ENCODE results near the gene EVC2.
"Not testable (repeated sequence)": the region's sequence is repeated elsewhere in the genome, so short reads cannot be mapped to it uniquely, and the experiment has no call there.

The EVC2 gene

GRCh38 chr4:5629542-5629941 is 78.8 kb downstream of the EVC2 start:
- DNase-seq (ENCODE audit: low spot score in 2 of 2), result no peak
- H3K27me3 Mint-ChIP-seq, result peaks cover 2% of the 10 kb centered on the region
- H3K9me3 Mint-ChIP-seq, result no peaks in the 10 kb centered on the region

DNA sequence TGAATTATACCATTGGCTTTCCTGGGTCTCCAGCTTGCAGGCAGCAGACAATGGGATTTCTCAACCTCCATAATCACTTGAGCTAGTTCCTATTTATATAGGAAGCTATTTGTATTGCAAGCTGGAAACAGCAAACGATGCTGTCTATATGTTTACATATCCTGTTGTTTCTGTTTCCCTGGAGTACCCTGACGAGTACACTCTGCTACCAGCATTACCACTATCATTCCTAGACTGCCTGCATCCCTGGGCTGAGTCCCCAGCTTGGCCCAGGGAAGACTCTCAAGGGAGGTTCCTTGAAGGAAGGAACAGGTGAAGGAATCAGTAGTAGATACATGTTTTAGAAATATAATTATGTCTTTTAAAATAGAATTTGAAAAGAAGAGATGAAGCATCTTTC is 81.4 kb downstream of the EVC2 start:
- H3K4me3 Mint-ChIP-seq, result no peak overlapping the region
- ATAC-seq (ENCODE audit: low read depth) (no peak), DNase-seq (ENCODE audit: low spot score in 2 of 2) (no peak)
- peaks cover 2% of the 10 kb centered on the region for H3K9me3 Mint-ChIP-seq
- no peak overlapping the region for H3K27ac Mint-ChIP-seq
- peaks cover 2% of the 10 kb centered on the region for H3K27me3 Mint-ChIP-seq
- no peaks in the 10 kb centered on the region for H3K4me1 Mint-ChIP-seq
- H3K36me3 Mint-ChIP-seq, result no peaks in the 10 kb centered on the region

More at GRCh38 chr4:5629542-5629941, 78.8 kb downstream of the EVC2 start:
- ATAC-seq (ENCODE audit: low read depth), result no peak
- no peaks in the 10 kb centered on the region for H3K4me1 Mint-ChIP-seq
- no peaks in the 10 kb centered on the region for H3K36me3 Mint-ChIP-seq
- H3K4me3 Mint-ChIP-seq, result no peak overlapping the region
- H3K27ac Mint-ChIP-seq, result no peak overlapping the region

- peaks cover 2% of the 10 kb centered on the region for H3K27me3 Mint-ChIP-seq
- no peak overlapping the region for H3K4me3 Mint-ChIP-seq
- no peaks in the 10 kb centered on the region for H3K36me3 Mint-ChIP-seq
- no peaks in the 10 kb centered on the region for H3K4me1 Mint-ChIP-seq
- peaks cover 2% of the 10 kb centered on the region for H3K9me3 Mint-ChIP-seq
- H3K27ac Mint-ChIP-seq, result no peak overlapping the region
- DNase-seq (ENCODE audit: low spot score in 2 of 2), result no peak
- ATAC-seq (ENCODE audit: low read depth), result no peak
Measured at GRCh38 chr4:5622596-5622995, 85.8 kb downstream of the EVC2 start.

GRCh38 chr4:5619913-5620625 is 88.3 kb downstream of the EVC2 start:
- H3K27ac Mint-ChIP-seq, result no peak overlapping the region
- DNase-seq (ENCODE audit: low spot score in 2 of 2) (no peak), ATAC-seq (ENCODE audit: low read depth) (no peak)
- H3K27me3 Mint-ChIP-seq, result peaks cover 1% of the 10 kb centered on the region
- peaks cover 2% of the 10 kb centered on the region for H3K9me3 Mint-ChIP-seq
- H3K4me1 Mint-ChIP-seq, result no peaks in the 10 kb centered on the region
- no peaks in the 10 kb centered on the region for H3K36me3 Mint-ChIP-seq
- H3K4me3 Mint-ChIP-seq, result no peak overlapping the region

GRCh38 chr4:5618051-5618960 is 90.1 kb downstream of the EVC2 start:
- DNase-seq (ENCODE audit: low spot score in 2 of 2), result no peak
- no peaks in the 10 kb centered on the region for H3K27me3 Mint-ChIP-seq
- no peak overlapping the region for H3K27ac Mint-ChIP-seq
- H3K36me3 Mint-ChIP-seq, result no peaks in the 10 kb centered on the region
- no peaks in the 10 kb centered on the region for H3K9me3 Mint-ChIP-seq
- no peak overlapping the region for H3K4me3 Mint-ChIP-seq
- H3K4me1 Mint-ChIP-seq, result no peaks in the 10 kb centered on the region
- ATAC-seq (ENCODE audit: low read depth), result no peak

DNA sequence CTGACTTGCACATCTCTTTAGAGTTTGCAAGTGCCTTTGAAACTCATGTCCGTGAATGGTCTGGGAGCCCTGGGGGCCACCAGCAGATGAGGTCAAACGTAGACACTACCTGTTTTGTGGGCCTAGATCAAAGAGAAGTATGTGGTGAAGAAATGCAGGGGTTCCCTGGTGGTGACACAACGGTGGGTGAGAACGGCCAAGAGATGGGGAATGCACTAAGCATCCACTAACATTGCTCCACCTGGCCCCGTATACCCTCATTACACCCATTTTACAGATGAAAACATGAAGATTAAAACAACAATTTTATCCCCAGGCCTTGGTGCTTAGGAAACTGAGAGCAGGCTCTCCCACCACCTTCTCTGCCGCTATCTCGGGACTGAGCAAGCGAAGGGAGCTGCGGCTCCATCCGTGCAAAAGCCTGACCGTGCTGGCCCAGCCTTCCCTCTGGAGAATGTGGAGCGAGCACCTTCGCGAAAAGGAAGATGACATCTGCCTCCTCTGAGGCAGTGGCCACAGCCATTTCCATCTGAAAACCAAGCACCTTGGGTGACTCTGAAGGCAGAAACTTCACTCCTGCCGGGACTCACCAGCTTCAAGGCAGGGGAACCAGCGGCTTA is 91.9 kb downstream of the EVC2 start:
- no peaks in the 10 kb centered on the region for H3K27me3 Mint-ChIP-seq
- H3K27ac Mint-ChIP-seq, result no peak overlapping the region
- H3K36me3 Mint-ChIP-seq, result no peaks in the 10 kb centered on the region
- DNase-seq (ENCODE audit: low spot score in 2 of 2) (no peak), ATAC-seq (ENCODE audit: low read depth) (no peak)
- no peaks in the 10 kb centered on the region for H3K4me1 Mint-ChIP-seq
- no peak overlapping the region for H3K4me3 Mint-ChIP-seq
- H3K9me3 Mint-ChIP-seq, result no peaks in the 10 kb centered on the region

DNA sequence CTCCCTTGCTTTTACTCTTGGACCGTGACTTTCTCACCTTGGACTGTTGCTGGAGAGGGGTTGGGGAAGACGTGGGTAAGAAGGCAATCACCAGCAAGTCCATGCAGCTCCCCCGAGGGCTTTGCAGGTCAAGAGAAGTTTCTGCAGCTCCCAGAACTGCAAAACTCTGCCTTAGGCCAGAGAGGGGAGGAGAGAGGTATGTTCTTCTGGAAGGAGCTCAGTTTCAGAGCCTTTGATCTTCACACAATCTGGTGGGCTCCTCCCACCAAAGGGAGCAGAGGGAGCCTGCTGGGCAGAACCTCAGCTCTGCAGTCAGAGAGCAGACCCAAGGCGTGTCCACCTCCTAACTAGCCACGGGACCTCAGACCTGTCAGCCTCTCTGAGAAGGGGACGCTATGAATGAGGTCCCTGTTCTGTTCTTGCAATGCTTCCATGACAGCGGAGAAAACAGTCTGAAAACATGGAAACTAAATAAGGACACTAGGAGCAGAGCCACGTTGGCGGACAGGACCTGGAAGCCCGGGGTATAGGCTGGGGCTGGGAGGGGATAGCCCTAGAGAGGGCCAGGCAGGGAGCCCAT is 92.8 kb downstream of the EVC2 start:
- Mint-ChIP-seq H3K4me3 (no peak overlapping the region), H3K4me1 (no peaks in the 10 kb centered on the region)

DNA sequence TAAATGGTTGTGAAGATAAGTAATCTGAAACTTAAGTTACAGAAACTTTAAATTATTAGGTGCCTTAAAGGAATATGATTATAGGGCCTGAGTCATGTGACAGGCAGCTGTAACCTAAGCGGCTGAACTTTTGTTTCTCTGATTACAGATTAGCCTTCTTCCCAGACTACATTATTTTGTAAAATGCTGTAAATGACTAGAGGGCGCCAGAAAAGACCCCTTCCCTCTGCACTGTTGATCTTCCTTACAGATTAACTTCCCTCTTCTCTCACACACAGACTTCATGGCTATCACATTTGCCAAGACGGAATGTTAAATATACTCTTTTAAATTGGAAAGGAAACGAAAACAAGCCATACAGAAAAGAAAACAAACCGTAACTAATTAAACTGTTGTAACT is 96.6 kb downstream of the EVC2 start:
- H3K27me3 Mint-ChIP-seq, result no peaks in the 10 kb centered on the region
- H3K4me1 Mint-ChIP-seq, result no peaks in the 10 kb centered on the region
- H3K36me3 Mint-ChIP-seq, result no peaks in the 10 kb centered on the region
- no peak overlapping the region for H3K27ac Mint-ChIP-seq
- H3K9me3 Mint-ChIP-seq, result peaks cover 3% of the 10 kb centered on the region
- ATAC-seq (ENCODE audit: low read depth) (no peak), DNase-seq (ENCODE audit: low spot score in 2 of 2) (no peak)
- H3K4me3 Mint-ChIP-seq, result no peak overlapping the region

More for the DNA sequence above, 92.8 kb downstream of the EVC2 start:
- Mint-ChIP-seq H3K36me3 (no peaks in the 10 kb centered on the region), H3K9me3 (no peaks in the 10 kb centered on the region), H3K27me3 (no peaks in the 10 kb centered on the region), H3K27ac (no peak overlapping the region)
- no peak for ATAC-seq (ENCODE audit: low read depth)
- no peak for DNase-seq (ENCODE audit: low spot score in 2 of 2)

DNA sequence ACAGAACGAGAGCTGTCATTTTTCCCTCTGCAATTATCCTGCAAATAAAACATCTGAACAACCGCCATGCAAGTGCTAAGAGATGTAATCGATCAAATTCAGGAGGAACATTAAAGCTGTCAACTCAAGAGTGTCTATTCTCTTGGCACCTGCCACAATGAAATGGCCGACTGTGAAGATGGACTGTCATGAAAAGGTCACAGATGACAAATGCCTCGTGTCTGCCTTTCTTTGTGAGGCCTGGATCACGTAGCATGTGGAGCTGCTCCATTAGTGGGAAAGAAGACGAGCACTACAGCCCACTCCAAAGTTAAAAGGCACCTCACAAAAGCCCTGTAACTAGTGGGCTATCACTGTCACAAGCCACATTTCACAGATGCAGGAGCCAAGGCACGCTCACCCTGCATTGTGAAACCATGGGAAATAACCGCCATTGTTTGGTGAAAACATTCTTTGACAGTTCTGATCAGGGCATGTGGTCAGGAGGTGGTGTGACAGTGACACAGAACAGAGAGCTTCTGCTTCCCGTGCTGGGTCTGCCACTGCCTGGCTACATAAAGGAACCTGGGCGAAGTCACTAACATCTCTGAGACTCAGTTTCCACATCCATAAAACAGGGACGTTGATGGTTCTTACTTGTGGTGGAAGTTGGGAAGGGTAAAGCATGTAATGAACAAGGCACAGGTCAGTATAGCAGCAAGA is 98.9 kb downstream of the EVC2 start:
- Mint-ChIP-seq H3K36me3 (no peaks in the 10 kb centered on the region), H3K4me1 (no peaks in the 10 kb centered on the region), H3K27ac (no peak overlapping the region), H3K27me3 (no peaks in the 10 kb centered on the region), H3K4me3 (no peak overlapping the region), H3K9me3 (peaks cover 4% of the 10 kb centered on the region)
- ATAC-seq (ENCODE audit: low read depth) (no peak), DNase-seq (ENCODE audit: low spot score in 2 of 2) (no peak)

DNA sequence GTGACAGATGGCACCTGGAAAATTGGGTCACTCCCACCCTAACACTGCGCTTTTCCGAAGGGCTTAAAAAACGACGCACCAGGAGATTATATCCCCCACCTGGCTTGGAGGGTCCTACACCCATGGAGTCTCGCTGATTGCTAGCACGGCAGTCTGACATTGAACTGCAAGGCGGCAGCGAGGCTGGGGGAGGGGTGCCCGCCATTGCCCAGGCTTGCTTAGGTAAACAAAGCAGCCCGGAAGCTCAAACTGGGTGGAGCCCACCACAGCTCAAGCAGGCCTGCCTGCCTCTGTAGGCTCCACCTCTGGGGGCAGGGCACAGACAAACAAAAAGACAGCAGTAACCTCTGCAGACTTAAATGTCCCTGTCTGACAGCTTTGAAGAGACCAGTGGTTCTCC is 114.5 kb downstream of the EVC2 start:
- H3K4me1 Mint-ChIP-seq; ATAC-seq (ENCODE audit: low read depth); H3K36me3 Mint-ChIP-seq; H3K4me3 Mint-ChIP-seq; H3K27me3 Mint-ChIP-seq; DNase-seq (ENCODE audit: low spot score in 2 of 2); H3K27ac Mint-ChIP-seq: not testable (repeated sequence)
- peaks cover 13% of the 10 kb centered on the region for H3K9me3 Mint-ChIP-seq

- H3K36me3 Mint-ChIP-seq, result peaks cover 7% of the 10 kb centered on the region
- H3K4me1 Mint-ChIP-seq, result no peaks in the 10 kb centered on the region
- no peak overlapping the region for H3K4me3 Mint-ChIP-seq
- H3K27me3 Mint-ChIP-seq, result peaks cover 2% of the 10 kb centered on the region
- DNase-seq (ENCODE audit: low spot score in 2 of 2) (no peak), ATAC-seq (ENCODE audit: low read depth) (no peak)
- peaks cover 15% of the 10 kb centered on the region for H3K9me3 Mint-ChIP-seq
- no peak overlapping the region for H3K27ac Mint-ChIP-seq
Measured at GRCh38 chr4:5592272-5592671, 116.1 kb downstream of the EVC2 start.

DNA sequence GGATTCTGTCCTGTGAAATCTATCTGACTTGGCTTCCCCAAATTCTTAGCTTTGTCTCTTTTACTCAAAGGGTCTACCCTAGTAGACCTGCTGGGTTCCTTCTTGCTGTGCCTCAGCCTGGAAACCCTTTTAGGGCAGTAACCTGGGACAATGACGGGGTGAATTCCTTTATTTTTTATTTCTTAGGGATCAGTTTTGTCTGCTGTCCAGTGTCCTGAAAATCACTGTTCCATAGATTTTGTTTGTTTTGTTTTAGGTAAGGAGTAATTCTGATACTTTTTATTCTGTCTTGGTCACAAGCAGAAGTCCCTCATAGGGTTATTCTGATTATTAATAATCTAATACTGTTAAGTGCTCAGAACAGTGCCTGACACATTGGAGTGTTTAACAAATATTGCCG is 118.9 kb downstream of the EVC2 start:
- Mint-ChIP-seq H3K9me3 (peaks cover 4% of the 10 kb centered on the region), H3K27ac (no peak overlapping the region), H3K27me3 (peaks cover 2% of the 10 kb centered on the region), H3K36me3 (peaks cover under 1% of the 10 kb centered on the region), H3K4me1 (no peaks in the 10 kb centered on the region), H3K4me3 (no peak overlapping the region)
- DNase-seq (ENCODE audit: low spot score in 2 of 2), result no peak
- no peak for ATAC-seq (ENCODE audit: low read depth)

DNA sequence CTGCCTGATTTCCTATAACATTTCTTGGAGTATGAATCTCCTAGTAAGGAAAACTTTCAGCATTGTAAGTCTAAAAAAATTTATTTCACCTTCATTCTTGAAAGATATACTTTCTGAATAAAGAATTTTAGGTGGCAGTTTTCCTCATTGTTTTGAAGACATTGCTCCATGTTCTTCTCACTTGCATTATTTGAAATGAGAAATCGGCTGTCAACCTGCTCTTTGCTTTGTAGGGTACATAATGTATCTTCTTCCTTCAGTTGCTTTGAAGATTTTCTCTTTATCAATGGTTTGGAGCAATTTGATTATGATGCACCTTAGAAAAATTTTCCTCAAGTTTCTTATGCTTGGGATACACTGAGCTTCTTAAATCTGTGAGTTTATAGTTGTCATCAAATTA is 120.3 kb downstream of the EVC2 start:
- Mint-ChIP-seq H3K36me3 (no peaks in the 10 kb centered on the region), H3K4me3 (no peak overlapping the region), H3K27ac (no peak overlapping the region), H3K4me1 (no peaks in the 10 kb centered on the region), H3K27me3 (peaks cover 2% of the 10 kb centered on the region), H3K9me3 (peaks cover 4% of the 10 kb centered on the region)
- DNase-seq (ENCODE audit: low spot score in 2 of 2), result no peak
- no peak for ATAC-seq (ENCODE audit: low read depth)

Measured in memory B cell (primary cell).